ENCODE results near the gene PDK1. TPM values are rescaled to one million over a fixed set of nuclear protein-coding genes. Genes with fewer than 3 reads are reported as not detected.

PDK1 gene
- total RNA-seq, 4 donors from 2014 or later, result 12.4 to 25.6 (median 19.2) TPM

GRCh38 chr2:172639256-172639655 is 83.4 kb downstream of the PDK1 start:
- Histone ChIP-seq H3K9me3 (no peaks in the 10 kb centered on the region), H3K27me3 (no peaks in the 10 kb centered on the region), H3K4me1 (no peaks in the 10 kb centered on the region), H3K4me3 (no peak overlapping the region), H3K36me3 (no peaks in the 10 kb centered on the region), H3K27ac (no peak overlapping the region)
- TF ChIP-seq POLR2A (IDR thresholded peaks at IDR 0.05) (no peak), CTCF (IDR thresholded peaks at IDR 0.05) (no peak)
- DNase-seq, result no peak

GRCh38 chr2:172639823-172640222 is 83.9 kb downstream of the PDK1 start:
- Histone ChIP-seq H3K4me3 (no peak overlapping the region), H3K27ac (no peak overlapping the region), H3K27me3 (no peaks in the 10 kb centered on the region), H3K4me1 (no peaks in the 10 kb centered on the region), H3K36me3 (no peaks in the 10 kb centered on the region), H3K9me3 (no peaks in the 10 kb centered on the region)
- no peak for DNase-seq
- TF ChIP-seq POLR2A (IDR thresholded peaks at IDR 0.05) (no peak), CTCF (IDR thresholded peaks at IDR 0.05) (no peak)

- Histone ChIP-seq H3K36me3 (no peaks in the 10 kb centered on the region), H3K27ac (no peak overlapping the region), H3K4me1 (no peaks in the 10 kb centered on the region), H3K27me3 (no peaks in the 10 kb centered on the region), H3K9me3 (no peaks in the 10 kb centered on the region), H3K4me3 (no peak overlapping the region)
- no peak for DNase-seq
- no peak for TF ChIP-seq POLR2A (IDR thresholded peaks at IDR 0.05)
- TF ChIP-seq CTCF (IDR thresholded peaks at IDR 0.05), result no peak
These were observed 84.5 kb downstream of the PDK1 start for GRCh38 chr2:172640389-172640788.

GRCh38 chr2:172642301-172643020 is 86.6 kb downstream of the PDK1 start:
- H3K9me3 ChIP-seq, result no peaks in the 10 kb centered on the region
- no peaks in the 10 kb centered on the region for H3K27me3 ChIP-seq
- no peaks in the 10 kb centered on the region for H3K36me3 ChIP-seq
- H3K4me3 ChIP-seq, result no peak overlapping the region
- TF ChIP-seq CTCF (IDR thresholded peaks at IDR 0.05) (no peak), POLR2A (IDR thresholded peaks at IDR 0.05) (no peak)
- no peak overlapping the region for H3K27ac ChIP-seq
- no peaks in the 10 kb centered on the region for H3K4me1 ChIP-seq
- no peak for DNase-seq

GRCh38 chr2:172643142-172643541 is 87.3 kb downstream of the PDK1 start:
- Histone ChIP-seq H3K4me3 (no peak overlapping the region), H3K27me3 (no peaks in the 10 kb centered on the region), H3K36me3 (no peaks in the 10 kb centered on the region), H3K27ac (no peak overlapping the region), H3K9me3 (no peaks in the 10 kb centered on the region), H3K4me1 (no peaks in the 10 kb centered on the region)
- no peak for TF ChIP-seq POLR2A (IDR thresholded peaks at IDR 0.05)
- DNase-seq, result no peak

- no peak for DNase-seq
- no peaks in the 10 kb centered on the region for H3K27me3 ChIP-seq
- no peaks in the 10 kb centered on the region for H3K9me3 ChIP-seq
- no peak overlapping the region for H3K4me3 ChIP-seq
- no peaks in the 10 kb centered on the region for H3K36me3 ChIP-seq
- no peak for TF ChIP-seq CTCF (IDR thresholded peaks at IDR 0.05)
- TF ChIP-seq POLR2A (IDR thresholded peaks at IDR 0.05), result no peak
- H3K27ac ChIP-seq, result no peak overlapping the region
- H3K4me1 ChIP-seq, result no peaks in the 10 kb centered on the region
These were observed 91.5 kb downstream of the PDK1 start for GRCh38 chr2:172647439-172647838.

Measured in Peyer's patch (tissue), 4 donors.